Activated gamma-delta T cell (primary cell): Measurements from ENCODE around the gene CLIC4.
"Not testable (repeated sequence)": the region's sequence is repeated elsewhere in the genome, so short reads cannot be mapped to it uniquely, and the experiment has no call there.

Source experiments
- DNase-seq: peaks from one replicate; lab custom pipeline; 2025; lab: John Stamatoyannopoulos, UW

The CLIC4 gene

DNA sequence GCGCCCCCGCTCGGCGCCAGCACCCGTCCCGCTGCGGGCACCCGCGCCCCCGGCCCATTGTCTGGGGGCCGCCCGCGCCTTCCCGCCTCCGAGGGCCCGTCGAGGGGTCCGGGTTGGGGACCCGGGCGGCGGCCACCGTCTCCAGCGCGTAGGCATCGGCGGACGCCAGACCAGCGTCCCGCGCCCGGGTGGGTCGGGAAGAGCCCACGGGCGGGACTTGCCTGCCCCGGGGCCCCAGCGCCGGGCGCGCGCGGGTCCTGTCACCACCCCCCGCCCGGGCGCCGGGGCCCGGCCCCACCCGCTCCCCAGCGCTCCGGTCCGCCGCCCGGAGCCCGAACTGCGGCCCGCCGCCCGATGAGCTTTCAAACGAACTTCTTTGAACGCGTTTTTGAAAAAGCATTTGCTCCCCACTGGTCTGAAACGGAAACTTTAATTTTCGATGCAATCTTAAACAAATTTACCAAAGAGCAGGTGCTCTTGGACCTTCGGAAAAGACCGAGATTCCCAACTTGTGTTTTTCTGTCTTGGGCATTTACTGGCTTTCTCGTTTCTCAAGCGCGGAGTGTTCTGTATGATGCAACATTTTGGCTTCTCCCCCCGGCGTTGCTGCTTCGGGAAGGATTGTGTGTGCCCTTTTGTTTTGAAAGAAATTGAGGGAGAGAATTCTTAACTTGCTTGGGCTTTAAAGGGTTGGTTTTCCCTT is 615 bp downstream of the CLIC4 start:
- no peak for DNase-seq

DNA sequence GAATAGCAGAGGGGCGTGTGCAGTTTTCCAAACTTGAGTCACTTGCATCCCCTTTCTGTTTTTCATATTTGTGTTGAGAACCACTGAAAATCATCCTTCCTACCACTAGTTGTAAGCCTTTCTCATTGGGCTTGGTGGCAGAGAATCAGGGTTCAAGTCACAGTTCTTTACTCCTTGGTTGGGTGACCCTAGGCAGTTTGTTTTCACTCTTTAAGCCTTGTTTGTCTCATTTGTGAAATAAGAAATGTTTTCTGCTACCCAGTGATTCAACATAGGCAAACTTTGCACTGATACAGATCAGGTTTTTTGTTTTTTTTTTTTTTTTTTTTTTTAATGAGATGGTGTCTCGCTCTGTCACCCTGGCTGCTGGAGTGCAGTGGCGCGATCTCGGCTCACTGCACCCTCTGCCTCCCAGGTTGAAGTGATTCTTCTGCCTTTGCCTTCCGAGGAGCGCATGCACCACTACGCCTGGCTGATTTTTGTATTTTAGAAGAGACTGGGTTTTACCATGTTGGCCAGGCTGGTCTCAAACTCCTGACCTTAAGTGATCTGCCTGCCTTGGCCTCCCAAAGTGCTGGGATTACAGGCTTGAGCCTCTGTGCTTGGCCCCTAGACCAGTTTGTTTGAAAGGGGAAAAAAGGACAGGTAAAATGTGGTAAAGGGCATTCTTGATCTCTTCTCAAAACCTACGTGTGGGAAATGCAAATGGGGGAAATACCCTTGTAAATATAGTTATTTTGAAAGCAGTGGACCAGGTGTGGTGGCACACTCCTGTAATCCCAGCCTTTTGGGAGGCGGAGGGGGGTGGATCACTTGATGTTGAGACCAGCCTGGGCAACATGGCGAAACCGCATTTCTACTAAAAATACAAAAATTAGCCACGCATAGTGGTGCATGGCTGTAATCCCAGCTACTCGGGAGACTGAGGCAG is 3.2 kb downstream of the CLIC4 start:
- DNase-seq, result no peak

GRCh38 chr1:24749252-24749651 is 4.0 kb downstream of the CLIC4 start:
- DNase-seq, result no peak

DNA sequence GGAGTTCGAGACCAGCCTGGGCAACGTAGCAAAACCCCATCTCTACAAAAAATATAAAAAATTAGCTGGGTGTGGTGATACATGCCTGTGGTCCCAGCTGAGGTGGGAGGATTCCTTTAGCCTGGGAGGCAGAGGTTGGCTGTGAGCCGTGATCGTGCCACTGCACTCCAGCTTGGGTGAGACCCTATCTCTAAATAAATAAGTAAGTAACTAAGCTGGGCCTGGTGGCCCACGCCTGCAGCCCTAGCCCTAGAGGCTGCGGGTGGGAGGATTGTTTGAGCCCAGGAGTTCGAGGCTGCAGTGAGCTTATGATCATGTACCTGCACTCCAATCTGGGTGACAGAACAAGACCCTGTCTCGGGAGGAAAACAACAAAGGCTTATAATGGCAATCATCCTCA is 4.6 kb downstream of the CLIC4 start:
- DNase-seq, result no peak

GRCh38 chr1:24751833-24752232 is 6.6 kb downstream of the CLIC4 start:
- DNase-seq, result no peak

DNA sequence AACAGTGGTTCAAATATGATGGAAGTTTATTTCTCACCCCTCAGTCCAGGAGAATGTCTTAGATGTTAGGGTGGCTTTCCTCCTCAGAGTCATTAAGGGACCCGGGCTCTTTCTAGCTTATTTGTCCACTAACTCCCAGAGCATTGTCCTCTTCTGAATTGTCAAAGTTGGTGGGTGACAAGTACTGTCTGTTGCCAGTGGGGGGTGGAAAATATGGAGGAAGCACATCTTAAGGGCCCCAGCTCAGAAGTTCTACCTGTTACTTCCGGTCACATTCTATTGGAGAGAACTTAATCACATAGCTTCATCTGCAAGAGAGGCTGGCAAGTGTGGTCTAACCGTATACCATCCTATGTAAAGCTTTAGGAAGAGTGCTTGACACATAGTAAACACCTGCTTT is 7.1 kb downstream of the CLIC4 start:
- no peak for DNase-seq

- no peak for DNase-seq
Measured at GRCh38 chr1:24754229-24754628, 9.0 kb downstream of the CLIC4 start.

- not testable (repeated sequence) for DNase-seq
Measured at GRCh38 chr1:24755323-24755722, 10.1 kb downstream of the CLIC4 start.

GRCh38 chr1:24756395-24756794 is 11.1 kb downstream of the CLIC4 start:
- no peak for DNase-seq

DNA sequence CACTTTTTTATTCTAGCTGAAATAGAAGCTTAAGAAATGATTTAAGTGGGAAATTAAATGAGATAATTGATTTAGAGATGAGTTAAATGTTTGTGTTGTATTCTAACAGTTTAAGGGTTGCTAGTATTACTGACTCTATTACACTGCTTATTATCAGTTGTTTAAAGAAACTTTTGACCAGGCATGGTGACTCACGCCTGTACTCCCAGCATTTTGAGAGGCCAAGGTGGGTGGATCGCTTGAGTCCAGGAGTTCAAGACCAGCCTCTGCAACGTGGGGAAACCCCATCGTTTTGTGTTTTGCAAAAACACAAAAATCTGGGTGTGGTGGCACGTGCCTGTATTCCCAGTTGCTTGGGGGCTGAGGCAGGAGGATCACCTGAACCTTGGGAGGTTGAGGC is 14.2 kb downstream of the CLIC4 start:
- DNase-seq, result no peak

DNA sequence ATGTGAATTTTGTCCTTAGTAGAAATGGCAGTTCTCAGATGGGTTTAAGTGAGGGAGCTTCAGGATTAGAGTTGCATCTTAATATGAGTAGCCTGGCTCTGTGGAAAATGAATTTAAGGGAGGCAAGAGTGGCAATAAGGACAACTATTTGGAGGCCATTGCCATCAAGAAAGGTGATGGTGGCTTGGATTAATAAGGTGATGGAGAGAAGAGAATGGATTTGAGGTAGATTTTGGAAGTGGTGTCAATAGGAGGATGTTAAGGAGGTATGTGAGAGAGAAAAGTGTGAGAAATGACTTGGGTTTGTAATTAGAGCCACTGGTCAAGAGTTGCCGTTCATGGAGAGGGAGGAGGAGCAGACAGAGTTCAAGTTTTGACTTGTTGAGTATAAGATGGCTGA is 16.3 kb downstream of the CLIC4 start:
- no peak for DNase-seq

DNA sequence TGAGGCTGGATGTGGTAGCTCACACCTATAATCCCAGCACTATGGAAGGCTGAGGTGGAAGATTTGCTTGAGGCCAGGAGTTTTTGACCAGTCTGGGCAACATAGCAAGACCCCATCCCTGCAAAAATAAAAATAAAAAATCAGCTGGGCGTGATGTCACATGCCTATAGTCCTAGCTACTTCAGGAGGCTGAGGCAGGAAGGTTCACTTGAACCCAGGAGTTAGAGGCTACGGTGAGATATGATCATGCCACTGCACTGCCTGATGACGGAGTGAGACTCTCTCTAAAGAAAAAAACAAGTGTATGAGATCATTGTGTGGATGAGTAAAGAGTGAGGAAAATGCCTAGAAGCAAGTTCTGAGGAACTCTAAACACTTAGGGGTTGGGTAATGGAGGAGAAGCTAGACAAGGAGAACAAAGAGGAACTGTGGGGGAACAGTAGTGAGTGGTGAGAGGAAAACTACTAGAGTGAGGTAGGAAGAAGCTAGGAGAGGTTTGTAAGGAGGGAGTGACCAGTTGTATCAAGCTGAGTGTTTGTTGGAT is 17.0 kb downstream of the CLIC4 start:
- DNase-seq, result no peak

- DNase-seq, result no peak
Measured at GRCh38 chr1:24763671-24764070, 18.4 kb downstream of the CLIC4 start.

GRCh38 chr1:24764439-24764838 is 19.2 kb downstream of the CLIC4 start:
- no peak for DNase-seq

- no peak for DNase-seq
Measured at GRCh38 chr1:24764848-24765247, 19.6 kb downstream of the CLIC4 start.

DNA sequence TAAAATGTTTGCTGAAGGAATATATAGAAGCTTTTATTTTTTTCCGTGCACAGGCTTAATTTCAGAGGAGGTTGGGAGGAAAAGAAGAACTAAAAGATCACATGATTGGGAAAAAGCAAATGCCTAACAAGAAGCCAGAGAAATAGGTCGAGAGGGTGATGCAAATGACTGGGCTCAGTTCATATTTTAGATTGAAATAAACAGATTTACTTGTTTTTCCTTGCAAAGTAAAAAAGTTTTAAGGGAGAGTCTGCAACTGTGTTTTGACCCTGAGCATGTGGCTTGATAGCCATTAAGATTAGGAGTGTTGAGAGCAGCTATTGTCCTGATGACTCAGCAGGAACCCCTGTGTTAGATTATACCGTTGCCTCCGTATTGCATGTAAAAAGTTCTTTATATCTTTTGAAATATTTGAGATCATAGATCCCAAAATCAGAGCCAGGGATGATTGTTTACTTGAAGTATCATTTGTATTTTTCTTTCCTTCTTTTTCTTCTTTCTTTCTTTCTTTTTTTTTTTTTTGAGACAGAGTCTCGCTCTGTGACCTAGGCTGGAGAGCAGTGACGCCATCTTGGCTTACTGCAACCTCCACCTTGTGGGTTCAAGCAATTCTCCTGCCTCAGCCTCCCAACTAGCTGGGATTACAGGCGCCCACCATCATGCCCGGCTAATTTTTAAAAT is 20.2 kb downstream of the CLIC4 start:
- DNase-seq, result no peak

- DNase-seq, result no peak
Measured at GRCh38 chr1:24767351-24767750, 22.1 kb downstream of the CLIC4 start.

GRCh38 chr1:24768873-24769605 is 23.8 kb downstream of the CLIC4 start:
- DNase-seq, result no peak

- no peak for DNase-seq
Measured at GRCh38 chr1:24769656-24770651, 24.7 kb downstream of the CLIC4 start.

DNA sequence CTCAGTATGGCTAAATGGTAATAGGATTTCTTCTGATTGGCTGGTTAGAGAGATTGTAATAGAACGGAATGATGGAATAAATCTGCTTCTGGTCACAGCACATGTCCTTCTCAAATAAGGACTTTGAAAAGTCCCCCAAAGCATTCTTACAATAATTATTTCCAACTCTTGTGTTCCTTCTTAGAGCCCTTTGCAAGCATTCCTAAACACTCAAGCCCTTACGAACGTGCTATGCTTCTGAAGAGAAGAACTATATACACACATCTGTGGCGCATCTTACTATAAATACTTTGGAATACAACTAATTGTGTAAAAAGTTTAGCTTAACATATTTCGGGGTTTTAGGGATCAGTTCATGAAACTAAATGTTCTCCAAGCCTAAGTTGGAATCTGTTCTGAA is 25.6 kb downstream of the CLIC4 start:
- DNase-seq, result no peak
